Forelimb muscle (tissue), 1 donor: Measurements from ENCODE around the gene GMNC. TPM values are rescaled to one million over a fixed set of nuclear protein-coding genes. Genes with fewer than 3 reads are reported as not detected.

Experiments
- DNase-seq: peaks from one replicate; pipeline ENCODE4 v3.0.0-alpha.2; 2013; ENCODE audit warnings: low read depth
- polyA plus RNA-seq: library from polyadenylated mRNA; unstranded; fragments of 120-200 nt; gene quantifications from one replicate; pipeline ENCODE4 v1.2.1, GENCODE V29; 2013; ENCODE audit not compliant: insufficient read length

Gene GMNC
- polyA plus RNA-seq, 1 donor = not detected

DNA sequence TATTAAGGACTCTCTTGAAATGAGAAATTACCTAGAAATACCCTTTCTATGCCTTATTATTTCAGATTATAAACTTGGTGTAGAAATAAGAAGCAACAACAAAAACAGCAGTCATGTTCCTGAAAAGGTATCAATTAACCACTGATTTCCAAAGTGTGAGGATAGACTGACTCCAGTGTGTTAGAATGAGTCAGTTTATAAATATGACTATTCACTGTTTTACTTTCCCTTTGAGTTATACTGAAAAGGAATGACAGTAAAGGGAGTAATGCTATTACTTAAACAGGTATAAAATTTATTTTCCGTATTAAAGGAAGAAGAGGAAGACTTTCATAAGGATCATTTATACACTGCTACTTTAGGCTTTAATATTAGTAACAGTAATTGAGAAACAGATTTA lies 12.9 kb downstream of the GMNC start:
- DNase-seq = no peak

DNA sequence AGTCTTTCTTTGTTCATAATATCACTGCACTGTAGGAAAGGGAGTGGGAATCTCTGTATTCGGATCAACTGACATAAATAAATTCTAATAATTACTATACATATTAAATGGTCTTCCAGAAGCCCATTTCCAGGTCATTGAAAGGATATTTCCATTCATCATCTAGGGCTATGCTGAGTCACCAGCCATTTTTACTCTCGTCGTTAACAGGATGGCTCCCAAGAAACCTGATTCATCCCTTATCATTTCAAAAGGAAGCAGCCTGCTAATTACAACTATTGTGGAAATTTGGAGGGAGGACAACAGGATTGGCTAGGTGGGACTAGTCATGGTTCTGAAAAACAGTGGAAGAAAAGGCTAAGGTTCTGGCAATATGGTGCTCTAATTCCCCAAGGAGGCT lies 13.6 kb downstream of the GMNC start:
- no peak for DNase-seq

GRCh38 chr3:190847436-190847835 lies 15.1 kb downstream of the GMNC start:
- DNase-seq = no peak

- DNase-seq = no peak
Observed at GRCh38 chr3:190840146-190840545, 22.3 kb downstream of the GMNC start.

DNA sequence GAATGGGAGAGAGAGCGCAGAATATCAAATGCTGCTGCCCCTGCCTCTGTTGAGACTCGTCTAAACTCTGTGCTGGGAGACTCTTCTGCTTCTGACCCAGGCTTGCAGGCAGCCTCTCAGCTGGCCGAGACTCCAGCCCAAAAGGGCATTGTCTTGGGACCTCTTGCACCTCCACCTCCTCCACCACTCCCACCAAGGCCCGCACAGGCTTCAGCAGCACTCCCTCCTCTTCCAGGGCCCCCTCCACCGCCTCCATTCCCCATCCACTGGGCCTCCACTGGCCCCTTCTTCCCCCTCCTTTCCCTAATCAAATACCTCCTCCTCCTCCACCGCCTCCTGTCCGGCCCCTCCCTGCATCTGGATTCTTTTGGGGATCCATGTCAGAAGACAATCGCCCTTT lies 31.3 kb downstream of the GMNC start:
- DNase-seq = no peak

DNA sequence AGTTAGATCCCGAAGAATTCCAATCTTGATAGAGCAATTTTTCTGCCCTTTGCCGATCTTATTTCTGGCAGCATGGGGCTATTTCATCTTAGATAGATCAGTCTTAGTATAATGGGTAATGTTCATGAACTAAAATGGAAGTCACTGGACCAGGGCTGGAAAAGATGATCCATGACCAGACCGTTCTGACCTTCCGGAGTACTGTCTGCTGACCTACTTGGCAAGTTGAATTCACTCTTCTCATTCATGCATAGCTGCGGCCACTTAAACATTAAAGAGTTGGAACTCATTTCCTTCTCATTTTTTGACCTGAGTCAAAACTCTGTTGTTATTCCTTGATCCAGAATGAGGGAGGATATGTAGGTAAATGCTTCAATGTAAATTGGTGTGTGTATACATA lies 32.5 kb downstream of the GMNC start:
- DNase-seq = no peak

DNA sequence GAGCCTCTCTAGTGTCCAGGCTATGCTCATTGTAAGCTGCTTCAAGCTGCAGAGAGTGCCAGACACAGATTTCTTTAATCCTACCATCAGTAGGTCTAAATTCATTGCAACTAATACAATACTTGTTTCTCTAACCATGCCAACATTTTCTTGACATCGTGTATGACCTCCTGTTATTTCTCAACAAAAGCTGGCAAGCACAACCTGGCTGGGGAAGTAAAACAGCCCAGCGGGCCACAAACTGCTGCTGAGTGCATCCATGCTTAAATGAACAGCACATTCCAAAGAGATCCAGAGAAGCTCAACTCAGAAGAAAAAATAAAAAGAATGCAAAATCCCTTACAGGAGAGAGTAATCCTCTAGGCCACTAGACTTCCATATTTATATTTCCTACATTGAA lies 36.5 kb downstream of the GMNC start:
- no peak for DNase-seq

GRCh38 chr3:190825386-190826016 lies 37.0 kb downstream of the GMNC start:
- DNase-seq = no peak

- peak; percentile 29 for DNase-seq
Observed at GRCh38 chr3:190811775-190812480, 50.6 kb downstream of the GMNC start.

- no peak for DNase-seq
Observed at GRCh38 chr3:190810957-190811356, 51.5 kb downstream of the GMNC start.

DNA sequence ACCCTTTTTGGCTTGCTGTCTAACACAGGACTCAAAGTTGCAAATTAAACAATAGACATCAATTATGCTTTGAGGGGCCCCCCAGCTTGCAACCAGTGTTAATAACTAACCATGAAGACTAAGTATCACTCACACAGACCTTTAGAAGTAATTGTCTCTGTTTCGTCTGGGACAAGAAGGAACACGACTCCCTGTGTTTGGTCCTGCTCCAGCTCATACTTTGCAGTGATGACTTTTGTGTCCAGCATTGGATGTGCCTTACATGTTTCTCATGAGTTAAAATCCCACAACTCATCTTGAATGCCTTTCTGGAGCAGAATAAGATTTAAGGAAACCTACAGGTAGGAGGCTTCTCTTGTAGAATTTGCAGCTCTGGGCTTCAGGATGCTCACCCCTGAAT lies 53.1 kb downstream of the GMNC start:
- DNase-seq = no peak

DNA sequence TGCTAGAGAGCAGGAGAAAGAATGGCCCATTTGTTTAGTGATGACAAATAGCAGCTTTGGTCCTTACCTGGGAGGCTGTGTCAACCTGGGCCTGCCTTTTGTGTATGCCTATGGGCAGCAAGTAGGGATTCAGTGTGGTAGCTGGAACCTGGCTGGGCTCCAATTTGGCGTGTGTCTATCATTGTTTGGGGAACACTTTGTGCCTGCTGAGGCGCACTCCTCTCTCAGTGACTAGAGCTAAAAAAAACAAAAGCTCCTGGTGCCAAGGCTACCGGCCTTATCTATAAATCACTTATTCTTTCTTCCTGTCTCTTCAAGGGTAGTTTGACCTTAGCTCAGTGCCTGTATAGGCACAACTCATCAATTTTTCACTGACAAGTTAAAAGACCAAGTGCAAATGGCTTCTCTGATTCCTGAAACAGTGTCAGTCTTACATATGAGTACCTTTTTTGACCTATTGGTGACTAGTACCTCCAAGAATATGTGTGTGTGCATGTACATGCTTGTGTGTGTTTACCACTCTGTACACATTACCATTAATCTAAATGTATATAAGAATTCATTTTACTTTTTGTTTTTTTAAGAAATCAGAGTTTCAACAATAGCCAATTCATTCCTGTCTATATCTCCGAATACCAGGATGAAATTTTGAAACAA lies 54.6 kb downstream of the GMNC start:
- DNase-seq = no peak
